ENCODE data around the gene H6PD.

The H6PD gene

DNA sequence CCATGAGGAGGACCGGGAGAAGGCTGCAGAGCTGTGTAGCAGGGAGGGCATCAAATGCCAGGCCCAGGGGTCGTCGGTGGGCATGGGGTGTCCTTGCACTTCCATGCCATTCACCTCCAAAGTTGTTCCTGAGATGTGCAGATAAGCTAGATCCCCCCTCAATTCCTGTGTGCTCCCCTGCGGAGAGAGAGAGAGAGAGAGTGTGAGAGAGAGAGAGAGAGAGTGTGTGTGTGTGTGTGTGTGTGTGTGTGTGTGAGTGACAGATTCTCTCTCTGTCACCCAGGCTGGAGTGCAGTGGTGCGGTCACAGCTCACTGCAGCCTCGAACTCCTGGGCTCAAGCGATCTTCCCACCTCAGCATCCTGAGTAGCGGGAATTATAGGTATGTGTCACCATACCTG is 74.5 kb downstream of the H6PD start:
- TF ChIP-seq GATA2 (IDR thresholded peaks at IDR 0.05; ENCODE audit: low read depth, low read length) (no peak), GATA3 (IDR thresholded peaks at IDR 0.05; ENCODE audit: low read depth, low read length) (no peak)

DNA sequence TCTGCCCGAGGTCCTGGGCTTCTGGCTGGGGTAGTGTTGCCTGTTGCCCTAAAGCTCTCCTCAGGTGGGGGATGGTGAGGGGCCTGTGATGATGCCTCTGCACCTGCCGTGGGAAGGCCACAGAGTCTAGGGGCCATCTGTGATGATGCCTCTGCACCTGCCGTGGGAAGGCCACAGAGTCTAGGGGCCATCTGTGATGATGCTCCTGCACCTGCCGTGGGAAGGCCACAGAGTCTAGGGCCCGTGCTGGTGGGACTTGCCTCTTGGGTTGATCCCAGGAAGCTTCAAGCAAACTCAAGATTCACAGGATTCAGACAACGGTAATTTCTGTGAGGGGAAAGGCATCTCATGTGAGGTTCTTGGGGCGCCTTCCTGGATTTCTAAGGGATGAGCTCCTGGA is 75.4 kb downstream of the H6PD start:
- no peak for TF ChIP-seq GATA2 (IDR thresholded peaks at IDR 0.05; ENCODE audit: low read depth, low read length)
- TF ChIP-seq GATA3 (IDR thresholded peaks at IDR 0.05; ENCODE audit: low read depth, low read length), result no peak

GRCh38 chr1:9311029-9311428 is 76.5 kb downstream of the H6PD start:
- TF ChIP-seq GATA3 (IDR thresholded peaks at IDR 0.05; ENCODE audit: low read depth, low read length) (no peak), GATA2 (IDR thresholded peaks at IDR 0.05; ENCODE audit: low read depth, low read length) (no peak)

DNA sequence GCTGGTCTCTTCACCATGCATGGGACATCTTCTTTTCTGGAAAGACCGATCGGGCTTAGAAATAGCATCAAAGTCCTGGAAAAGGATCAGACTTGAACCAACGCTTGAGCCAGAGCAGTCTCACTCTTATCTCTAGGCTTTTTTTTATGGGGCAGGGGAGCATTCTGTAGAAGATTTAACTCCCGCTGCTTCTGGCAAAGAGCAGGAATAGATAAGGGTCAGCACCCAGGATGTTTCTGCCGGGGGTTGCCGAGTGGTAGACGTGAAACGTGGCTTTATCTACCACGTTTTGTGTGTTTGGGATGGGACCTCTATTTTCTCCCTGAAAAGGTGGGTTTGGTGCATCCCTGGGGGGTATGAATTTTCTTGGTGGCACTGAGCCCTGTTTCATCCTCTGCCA is 76.9 kb downstream of the H6PD start:
- TF ChIP-seq GATA2 (IDR thresholded peaks at IDR 0.05; ENCODE audit: low read depth, low read length) (peak; percentile 26; the same call in 1 of the 2 replicates), GATA3 (IDR thresholded peaks at IDR 0.05; ENCODE audit: low read depth, low read length) (no peak)

GRCh38 chr1:9312168-9312720 is 77.7 kb downstream of the H6PD start:
- TF ChIP-seq GATA2 (IDR thresholded peaks at IDR 0.05; ENCODE audit: low read depth, low read length), result no peak
- no peak for TF ChIP-seq GATA3 (IDR thresholded peaks at IDR 0.05; ENCODE audit: low read depth, low read length)

- TF ChIP-seq GATA2 (IDR thresholded peaks at IDR 0.05; ENCODE audit: low read depth, low read length) (no peak), GATA3 (IDR thresholded peaks at IDR 0.05; ENCODE audit: low read depth, low read length) (no peak)
These were observed 79.0 kb downstream of the H6PD start for GRCh38 chr1:9313576-9313975.

GRCh38 chr1:9314111-9314510 is 79.5 kb downstream of the H6PD start:
- TF ChIP-seq GATA3 (IDR thresholded peaks at IDR 0.05; ENCODE audit: low read depth, low read length) (no peak), GATA2 (IDR thresholded peaks at IDR 0.05; ENCODE audit: low read depth, low read length) (no peak)

GRCh38 chr1:9314711-9315379 is 80.3 kb downstream of the H6PD start:
- TF ChIP-seq GATA3 (IDR thresholded peaks at IDR 0.05; ENCODE audit: low read depth, low read length) (no peak), GATA2 (IDR thresholded peaks at IDR 0.05; ENCODE audit: low read depth, low read length) (no peak)

- no peak for TF ChIP-seq GATA3 (IDR thresholded peaks at IDR 0.05; ENCODE audit: low read depth, low read length)
- TF ChIP-seq GATA2 (IDR thresholded peaks at IDR 0.05; ENCODE audit: low read depth, low read length), result no peak
These were observed 81.0 kb downstream of the H6PD start for GRCh38 chr1:9315411-9316079.

DNA sequence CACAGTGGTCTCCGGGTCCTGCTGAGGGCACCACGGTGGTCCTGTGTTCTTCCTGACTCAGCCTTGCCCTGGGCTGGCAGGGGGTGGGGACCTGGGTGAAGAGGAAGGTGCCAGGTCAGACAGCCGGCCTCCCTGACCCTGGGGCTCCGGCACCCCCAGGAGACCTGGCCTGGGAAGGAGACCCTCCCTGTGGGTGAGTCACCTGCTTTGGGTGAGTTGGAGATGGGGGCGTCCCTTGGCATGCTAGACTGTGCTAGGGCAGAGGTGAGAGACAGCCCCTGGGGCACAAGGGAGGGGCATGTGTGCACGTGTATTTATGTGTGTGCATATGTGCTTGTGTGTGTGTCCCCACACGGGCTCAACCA is 81.5 kb downstream of the H6PD start:
- TF ChIP-seq GATA3 (IDR thresholded peaks at IDR 0.05; ENCODE audit: low read depth, low read length) (no peak), GATA2 (IDR thresholded peaks at IDR 0.05; ENCODE audit: low read depth, low read length) (no peak)

DNA sequence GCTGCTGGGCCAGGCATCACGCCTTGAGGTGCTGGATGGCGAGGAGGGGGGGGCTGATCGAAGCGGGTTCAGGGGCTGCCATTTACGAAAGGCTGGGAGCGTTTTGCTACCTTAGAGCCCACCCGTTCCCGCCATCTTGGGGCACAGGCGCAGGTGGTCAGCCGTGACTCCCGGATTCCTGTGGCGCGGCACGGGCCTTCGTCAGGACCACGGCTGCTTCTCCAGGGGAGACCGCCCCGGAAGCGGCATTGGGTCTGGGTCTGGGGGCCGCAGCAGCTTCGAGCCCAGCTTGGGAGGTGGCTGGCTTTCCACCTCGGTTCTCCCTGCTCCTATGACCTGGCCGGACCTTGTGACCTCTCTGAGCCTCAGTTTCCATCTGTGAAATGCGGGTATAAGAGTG is 81.9 kb downstream of the H6PD start:
- TF ChIP-seq GATA2 (IDR thresholded peaks at IDR 0.05; ENCODE audit: low read depth, low read length) (no peak), GATA3 (IDR thresholded peaks at IDR 0.05; ENCODE audit: low read depth, low read length) (no peak)

GRCh38 chr1:9317072-9317471 is 82.5 kb downstream of the H6PD start:
- no peak for TF ChIP-seq GATA2 (IDR thresholded peaks at IDR 0.05; ENCODE audit: low read depth, low read length)
- TF ChIP-seq GATA3 (IDR thresholded peaks at IDR 0.05; ENCODE audit: low read depth, low read length), result no peak

- TF ChIP-seq GATA2 (IDR thresholded peaks at IDR 0.05; ENCODE audit: low read depth, low read length) (no peak), GATA3 (IDR thresholded peaks at IDR 0.05; ENCODE audit: low read depth, low read length) (no peak)
These were observed 83.2 kb downstream of the H6PD start for GRCh38 chr1:9317591-9318417.

- TF ChIP-seq GATA2 (IDR thresholded peaks at IDR 0.05; ENCODE audit: low read depth, low read length), result no peak
- TF ChIP-seq GATA3 (IDR thresholded peaks at IDR 0.05; ENCODE audit: low read depth, low read length), result no peak
These were observed 84.7 kb downstream of the H6PD start for GRCh38 chr1:9319208-9319788.
